DOHH2 (cell line): ENCODE results near the gene RNF14.

Experiments used
- H3F3A ChIP-seq: fragments of 200-600 bp; sonication (generic), shearing (Covaris generic); 2 replicates; pipeline ENCODE4 v1.6.0; 2016; ENCODE audit warnings: antibody characterized with exemption, mild to moderate bottlenecking; ENCODE audit not compliant: control insufficient read depth, insufficient read depth
- H3K27ac ChIP-seq: fragments of 200-600 bp; sonication (generic); 2 replicates; pipeline ENCODE4 v1.5.1; 2014; ENCODE audit warnings: low read depth, mild to moderate bottlenecking, low read length, moderate library complexity
- H3K27me3 ChIP-seq: fragments of 200-600 bp; sonication (generic); 2 replicates; pipeline ENCODE4 v1.6.1; 2014; ENCODE audit warnings: mild to moderate bottlenecking, low read length, mixed read lengths; ENCODE audit not compliant: control insufficient read depth
- H3K36me3 ChIP-seq: fragments of 200-600 bp; sonication (generic); 2 replicates; pipeline ENCODE4 v1.6.1; 2014; ENCODE audit warnings: mild to moderate bottlenecking, low read length, moderate library complexity, mixed read lengths; ENCODE audit not compliant: control insufficient read depth
- H3K4me1 ChIP-seq: fragments of 200-600 bp; sonication (generic); 2 replicates; pipeline ENCODE4 v1.6.1; 2014; ENCODE audit warnings: mild to moderate bottlenecking, low read length, mixed read lengths; ENCODE audit not compliant: control insufficient read depth
- H3K4me2 ChIP-seq: fragments of 200-600 bp; sonication (generic); 2 replicates; pipeline ENCODE4 v1.6.0; 2014; ENCODE audit warnings: mild to moderate bottlenecking, low read length, moderate library complexity
- H3K4me3 ChIP-seq: fragments of 200-600 bp; sonication (generic); 2 replicates; pipeline ENCODE4 v1.5.1; 2014; ENCODE audit warnings: mild to moderate bottlenecking, low read length, mixed read lengths
- H3K79me2 ChIP-seq: fragments of 200-600 bp; sonication (generic); 2 replicates; pipeline ENCODE4 v1.6.1; 2014; ENCODE audit warnings: mild to moderate bottlenecking, low read length, mixed read lengths; ENCODE audit not compliant: control insufficient read depth
- H3K9me2 ChIP-seq: fragments of 200-600 bp; sonication (generic); replicated peaks from 2 replicates; pipeline ENCODE4 v1.6.1; 2014; ENCODE audit warnings: mild to moderate bottlenecking, low read length, mixed read lengths; ENCODE audit not compliant: control insufficient read depth
- H3K9me3 ChIP-seq: fragments of 200-600 bp; sonication (generic); 2 replicates; pipeline ENCODE4 v1.6.1; 2014; ENCODE audit warnings: antibody characterized with exemption, low read length, mixed read lengths; ENCODE audit not compliant: control insufficient read depth, insufficient read depth
- H4K20me1 ChIP-seq: fragments of 200-600 bp; sonication (generic); 2 replicates; pipeline ENCODE4 v1.6.0; 2014; ENCODE audit warnings: low read depth, mild to moderate bottlenecking, antibody characterized with exemption, low read length, moderate library complexity; ENCODE audit not compliant: control insufficient read depth, insufficient read depth
- CTCF ChIP-seq: fragments of 200-600 bp; sonication (generic); IDR thresholded peaks from one replicate; pipeline ENCODE4 v1.5.1; 2014; ENCODE audit warnings: antibody characterized with exemption, mild to moderate bottlenecking, low read depth, low read length; ENCODE audit not compliant: poor library complexity, severe bottlenecking
- EZH2phosphoT487 ChIP-seq: fragments of 200-600 bp; sonication (generic); IDR thresholded peaks from 2 replicates; pipeline ENCODE4 v1.6.1; 2017; ENCODE audit warnings: borderline replicate concordance, mild to moderate bottlenecking, antibody characterized with exemption, low read length, moderate library complexity, mixed read lengths

RNF14 gene

GRCh38 chr5:141934099-141934844, 34.6 kb upstream of the RNF14 start:
- TF ChIP-seq EZH2phosphoT487 (no peak), CTCF (no peak)
- Histone ChIP-seq H3K9me3 (no peaks in the 10 kb centered on the region), H3K4me1 (no peaks in the 10 kb centered on the region), H3K79me2 (no peaks in the 10 kb centered on the region), H3K36me3 (peaks cover 67% of the 10 kb centered on the region), H3K27ac (no peak overlapping the region), H3K9me2 (no peaks in the 10 kb centered on the region), H4K20me1 (no peaks in the 10 kb centered on the region), H3K27me3 (no peaks in the 10 kb centered on the region), H3F3A (no peaks in the 10 kb centered on the region), H3K4me3 (no peak overlapping the region), H3K4me2 (no peak overlapping the region)

- Histone ChIP-seq H3K4me2 (no peak overlapping the region), H3K79me2 (no peaks in the 10 kb centered on the region), H3K4me1 (no peaks in the 10 kb centered on the region), H3F3A (no peaks in the 10 kb centered on the region), H3K9me2 (no peaks in the 10 kb centered on the region), H4K20me1 (no peaks in the 10 kb centered on the region), H3K36me3 (peaks cover 55% of the 10 kb centered on the region), H3K27ac (no peak overlapping the region), H3K27me3 (no peaks in the 10 kb centered on the region), H3K4me3 (no peak overlapping the region), H3K9me3 (no peaks in the 10 kb centered on the region)
- TF ChIP-seq CTCF: no peak
- TF ChIP-seq EZH2phosphoT487: no peak
These were observed 33.4 kb upstream of the RNF14 start for GRCh38 chr5:141935538-141935937.

GRCh38 chr5:141940695-141941271, 28.1 kb upstream of the RNF14 start:
- no peak overlapping the region for H3K4me2 ChIP-seq
- H3K27me3 ChIP-seq: peaks cover 5% of the 10 kb centered on the region; the same call in 1 of the 2 replicates
- no peaks in the 10 kb centered on the region for H3K9me2 ChIP-seq
- no peaks in the 10 kb centered on the region for H3K4me1 ChIP-seq
- H3K79me2 ChIP-seq: no peaks in the 10 kb centered on the region
- no peaks in the 10 kb centered on the region for H4K20me1 ChIP-seq
- H3K27ac ChIP-seq: no peak overlapping the region
- TF ChIP-seq EZH2phosphoT487 (no peak), CTCF (no peak)
- H3K9me3 ChIP-seq: no peaks in the 10 kb centered on the region
- no peaks in the 10 kb centered on the region for H3F3A ChIP-seq
- H3K4me3 ChIP-seq: no peak overlapping the region
- H3K36me3 ChIP-seq: peaks cover 18% of the 10 kb centered on the region
